ENCODE data around the gene GSN.

Gene GSN

GRCh38 chr9:121246821-121247561 is 21.0 kb upstream of the GSN start:
- DNase-seq = no peak

DNA sequence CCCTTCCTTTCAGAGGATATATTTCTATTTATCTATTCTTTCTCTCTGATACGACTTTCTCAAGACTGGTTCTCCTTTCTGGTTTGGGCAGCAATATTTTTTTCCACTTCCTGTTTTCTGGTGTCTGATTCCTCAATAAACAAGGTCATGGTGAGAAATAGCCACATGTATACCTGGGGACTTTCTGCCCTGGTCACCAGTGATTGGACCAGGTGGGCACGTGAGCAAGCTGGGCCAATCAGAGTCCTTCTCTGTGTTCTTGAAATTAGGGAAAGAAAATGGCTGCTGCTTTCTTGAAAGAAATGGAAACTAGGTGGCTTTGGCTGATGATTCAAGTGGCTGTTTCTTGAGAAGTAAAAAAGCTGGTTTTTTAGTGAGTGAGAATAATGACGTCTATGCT is 18.4 kb upstream of the GSN start:
- DNase-seq = no peak

DNA sequence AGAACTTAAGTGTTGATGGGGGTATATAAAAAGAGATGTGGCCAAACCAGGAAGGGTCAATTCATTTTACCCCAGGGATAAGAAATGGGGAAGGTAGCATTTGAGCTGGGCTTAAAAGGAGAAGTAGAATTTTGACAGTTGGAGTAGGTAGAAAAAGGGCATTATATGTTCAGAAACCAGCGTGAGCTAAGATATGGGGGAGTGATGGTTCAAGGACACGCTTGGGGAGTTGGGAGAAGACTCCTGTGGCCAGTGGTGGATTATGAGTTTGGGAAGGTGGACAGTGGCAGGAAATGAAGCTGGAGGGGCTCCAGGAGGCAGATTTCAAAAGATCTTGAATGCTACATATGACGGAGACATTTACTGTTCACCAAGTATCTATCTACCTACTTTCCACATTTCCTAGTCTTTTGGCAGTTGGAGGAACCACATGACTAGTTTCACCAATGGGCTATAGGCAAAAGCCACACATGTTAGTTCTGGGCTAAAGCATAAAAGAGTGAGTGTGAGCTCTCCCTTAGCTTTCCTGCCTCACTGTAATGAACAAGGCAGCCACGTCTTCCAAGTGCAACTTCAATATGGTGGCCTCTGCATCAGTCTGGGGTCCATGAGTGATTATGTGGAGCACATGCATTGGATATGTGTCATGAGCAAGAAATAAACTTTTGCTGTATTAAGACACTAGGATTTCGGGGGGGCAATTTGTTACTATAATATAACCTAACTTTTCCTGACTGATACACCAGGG is 15.7 kb upstream of the GSN start:
- DNase-seq = no peak

GRCh38 chr9:121253162-121253561 is 14.8 kb upstream of the GSN start:
- DNase-seq = no peak

DNA sequence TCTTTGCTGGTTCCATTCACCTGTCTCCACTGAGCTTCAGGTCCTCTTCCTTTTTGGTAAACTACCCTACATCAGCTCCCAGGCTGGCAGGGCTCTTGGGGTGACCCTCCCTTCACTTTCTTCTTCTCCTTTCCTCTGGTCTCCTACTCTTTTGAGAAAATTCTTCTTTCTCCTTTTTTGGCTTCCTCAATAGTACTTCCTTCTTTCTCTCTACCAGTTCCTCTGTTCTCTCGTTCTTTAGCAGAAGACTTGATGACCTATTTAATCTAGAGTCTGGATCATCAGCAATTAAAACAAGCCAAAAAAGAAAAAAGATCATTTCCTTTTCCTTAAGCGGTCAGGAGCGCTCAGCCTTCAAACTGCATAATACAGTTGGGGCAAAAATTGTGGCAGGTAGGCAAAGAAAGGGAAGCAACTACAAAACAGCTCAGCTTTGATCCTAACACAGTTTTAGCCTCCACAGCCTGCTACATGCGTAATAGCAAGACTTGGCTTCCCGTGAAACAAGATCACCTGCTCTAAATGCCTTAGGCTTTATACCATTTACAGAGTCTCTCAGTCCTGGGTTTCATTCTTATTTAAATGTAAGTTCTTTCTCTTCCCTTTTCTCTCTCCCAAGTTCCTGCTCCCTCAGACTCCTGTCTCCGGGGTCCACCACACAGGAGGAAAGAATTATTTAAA is 14.0 kb upstream of the GSN start:
- no peak for DNase-seq

DNA sequence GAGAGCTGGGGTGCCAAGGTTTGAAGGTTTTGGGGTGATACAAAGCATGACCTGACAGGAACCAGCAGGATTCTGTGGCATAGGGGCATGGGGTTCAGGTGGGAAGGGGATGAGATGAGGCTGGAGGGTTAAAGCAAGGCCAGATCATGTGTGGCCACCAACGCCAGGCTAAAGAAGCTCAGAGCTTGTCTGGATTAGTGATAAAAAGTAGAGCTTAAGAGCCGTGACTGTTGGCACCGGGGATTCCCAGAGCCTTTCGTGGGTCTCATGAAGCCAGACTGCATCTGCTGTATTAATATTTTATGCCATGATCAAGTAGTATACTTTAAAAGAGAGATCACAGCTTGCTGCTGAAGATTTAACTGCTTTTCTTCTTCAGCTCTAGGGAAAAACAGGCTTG is 8.5 kb upstream of the GSN start:
- DNase-seq = no peak

DNA sequence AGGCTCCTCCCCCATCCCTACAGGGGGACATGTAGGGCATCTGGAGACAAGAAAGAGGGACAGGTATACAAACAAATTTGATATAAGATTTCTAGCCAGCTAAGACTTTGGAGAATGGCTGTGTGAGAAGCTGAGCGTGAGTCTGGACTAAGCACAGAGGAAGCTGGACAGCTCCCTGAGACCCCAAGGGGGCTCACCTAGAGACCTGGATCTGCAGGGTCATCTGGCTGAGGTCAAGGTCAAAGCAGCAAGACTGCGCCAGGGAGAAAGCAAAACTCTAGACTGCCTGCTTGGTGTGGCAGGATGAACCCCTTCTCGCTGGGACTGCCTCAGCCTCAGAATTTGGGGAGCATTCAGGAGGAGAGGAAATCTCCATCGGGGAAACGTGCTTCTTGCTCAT is 8.0 kb upstream of the GSN start:
- no peak for DNase-seq

DNA sequence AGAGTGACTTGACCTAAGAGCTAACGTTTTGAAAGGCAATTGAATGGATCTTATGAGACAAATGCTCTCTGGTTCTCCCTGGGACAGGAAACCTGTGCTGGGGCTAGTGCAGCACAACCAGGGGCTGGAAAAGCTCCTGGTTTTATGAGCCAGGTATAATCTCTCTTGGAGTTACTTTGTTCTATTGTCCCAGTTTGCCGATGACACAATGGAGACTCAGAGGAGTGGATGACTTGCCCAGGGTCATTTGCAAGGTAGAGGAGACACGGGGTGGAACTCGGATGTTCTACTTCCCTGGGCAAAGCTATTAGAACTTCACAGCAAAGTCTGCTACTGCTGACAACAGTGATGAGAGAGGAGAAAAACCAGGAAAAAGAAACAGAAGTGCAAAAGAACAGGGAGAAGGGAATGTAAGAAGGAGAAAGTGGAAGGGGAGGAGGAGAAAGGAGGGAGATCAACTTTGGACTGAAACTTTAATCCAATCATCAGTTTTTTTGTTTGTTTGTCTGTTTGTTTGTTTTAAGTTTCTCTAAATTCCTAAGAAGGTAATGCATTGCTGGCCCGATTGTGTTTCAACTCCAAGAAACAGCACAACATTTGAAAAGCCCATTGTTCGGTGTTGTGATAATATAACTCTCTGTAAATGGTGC is 7.4 kb upstream of the GSN start:
- DNase-seq = no peak

DNA sequence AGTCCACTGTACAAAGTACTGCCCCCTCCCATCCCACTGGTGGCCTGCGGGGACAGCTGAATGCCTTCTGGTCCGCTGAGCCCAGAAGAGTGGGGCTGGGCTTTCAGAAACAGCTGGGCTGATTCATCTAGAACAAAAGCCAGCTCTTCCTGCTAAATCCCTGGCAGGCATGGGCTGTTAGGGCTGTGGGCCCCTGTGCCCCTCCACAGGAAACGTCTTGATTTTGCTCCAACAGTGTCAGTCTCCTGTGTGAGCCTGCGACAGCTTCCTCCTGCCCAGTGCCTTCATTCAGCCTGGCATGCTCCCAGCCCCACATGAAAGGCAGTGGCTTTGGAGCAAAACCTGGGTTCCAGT is 6.9 kb upstream of the GSN start:
- no peak for DNase-seq

DNA sequence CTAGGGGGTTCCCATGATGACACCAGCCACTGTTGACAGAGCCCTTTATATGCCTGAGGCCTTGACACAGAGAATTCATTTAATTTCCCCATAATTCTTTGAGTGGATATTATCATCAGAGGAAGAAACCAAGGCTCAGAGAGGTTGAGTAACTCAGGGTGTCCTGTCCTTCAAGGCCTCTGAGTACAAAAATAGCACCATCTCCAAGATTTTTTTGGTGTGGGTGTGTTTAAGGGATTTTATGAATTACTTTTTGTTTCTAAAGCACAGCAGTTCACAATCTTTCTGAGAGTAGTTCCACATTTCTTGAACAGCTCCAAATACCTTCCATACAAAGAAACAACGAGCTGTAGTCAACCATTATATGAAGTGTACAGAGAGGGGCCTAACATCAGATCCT is 6.2 kb upstream of the GSN start:
- no peak for DNase-seq

- no peak for DNase-seq
Observed at GRCh38 chr9:121262423-121262822, 5.5 kb upstream of the GSN start.

GRCh38 chr9:121262953-121263352 is 5.0 kb upstream of the GSN start:
- no peak for DNase-seq

DNA sequence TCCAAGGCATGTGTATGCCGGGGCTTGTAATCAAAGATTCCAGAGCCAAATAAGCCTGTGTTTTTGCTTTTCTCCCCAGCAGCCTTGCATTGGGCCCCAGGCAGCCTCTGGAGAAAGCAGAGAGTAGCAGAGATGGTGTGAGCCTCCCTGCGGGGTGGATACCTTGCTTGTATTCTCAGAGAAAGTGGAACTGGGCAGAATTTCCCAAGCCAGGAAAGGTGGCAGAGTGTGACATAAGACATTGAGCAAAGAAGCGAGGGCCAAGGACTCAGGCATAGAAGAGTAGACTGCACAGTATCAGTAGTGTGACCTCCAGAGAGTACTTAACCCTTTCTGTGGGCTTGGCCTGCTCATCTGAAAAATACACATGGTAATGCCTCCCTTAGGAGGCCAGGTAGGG is 1.6 kb upstream of the GSN start:
- no peak for DNase-seq

GRCh38 chr9:121266906-121267650 is 884 bp upstream of the GSN start:
- DNase-seq = no peak

DNA sequence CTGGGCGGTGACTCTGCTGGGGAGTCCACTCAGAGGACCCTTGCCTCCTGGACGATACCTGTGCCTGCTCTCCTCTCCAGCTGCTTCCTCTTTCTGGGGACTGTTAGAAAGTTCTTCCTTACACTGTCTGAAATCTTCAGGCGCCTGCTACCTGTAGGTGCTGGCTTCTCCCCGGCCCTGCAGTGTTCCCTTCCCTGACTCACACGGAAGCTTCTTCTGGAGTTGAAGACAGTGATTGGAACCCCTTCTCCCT is 562 bp downstream of the GSN start:
- DNase-seq = no peak

- DNase-seq = no peak
Observed at GRCh38 chr9:121268851-121269641, 1.1 kb downstream of the GSN start.

DNA sequence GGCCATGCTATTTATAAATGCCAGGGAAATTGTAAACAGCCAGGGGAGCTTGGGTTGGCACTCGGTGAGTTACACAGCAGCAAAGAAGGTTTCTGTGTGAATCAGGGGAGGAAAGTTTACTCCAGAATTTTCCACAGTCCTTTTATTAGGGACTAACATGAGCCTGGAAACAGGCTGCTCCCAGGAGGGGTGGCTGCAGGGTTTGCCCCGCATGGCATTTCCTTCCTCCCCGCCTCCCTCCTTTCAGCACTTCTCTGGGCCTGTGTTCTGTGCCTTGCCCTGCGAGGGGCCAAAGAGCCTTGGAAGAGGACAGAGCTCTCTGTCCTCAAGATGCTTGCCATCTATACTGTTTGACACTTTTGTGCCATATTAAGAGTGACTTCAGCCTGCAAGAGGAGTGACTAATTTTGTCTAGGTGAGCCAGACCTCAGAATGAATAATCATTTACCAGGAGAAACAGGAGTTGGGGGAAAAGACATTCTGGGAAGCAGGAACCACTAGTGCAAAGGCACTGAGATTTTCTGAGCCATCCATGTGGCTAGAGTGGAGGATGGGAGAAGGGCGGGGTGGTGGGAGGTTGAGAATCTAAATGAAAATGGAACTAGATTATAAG is 1.8 kb downstream of the GSN start:
- DNase-seq = no peak

- DNase-seq = no peak
Observed at GRCh38 chr9:121271368-121272341, 3.7 kb downstream of the GSN start.

DNA sequence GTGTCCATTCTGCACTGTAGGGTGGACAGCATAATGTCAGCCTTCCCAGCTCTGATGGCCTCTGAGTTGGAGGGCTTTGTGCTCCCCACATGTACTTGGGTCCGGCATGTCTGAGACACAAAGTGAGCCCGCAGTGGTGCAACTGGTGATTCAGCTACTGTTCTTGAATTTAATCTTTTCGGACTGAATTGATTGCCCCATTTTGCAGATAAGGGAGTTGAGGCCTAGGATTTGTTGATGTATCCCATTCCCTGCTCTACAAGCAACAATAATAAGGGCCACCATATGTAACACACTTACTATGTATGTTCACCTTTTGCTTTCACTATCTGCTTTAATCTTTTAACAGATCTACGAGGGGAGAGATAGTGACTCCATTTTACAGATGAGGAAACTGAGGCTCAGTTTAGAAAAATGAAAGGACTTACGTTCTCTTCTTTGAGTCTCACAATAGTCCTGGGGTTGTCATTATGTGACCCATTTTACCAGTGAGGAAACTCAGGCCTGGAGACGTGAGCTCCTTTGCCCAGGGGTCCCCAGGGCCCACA is 4.5 kb downstream of the GSN start:
- no peak for DNase-seq

GRCh38 chr9:121273064-121273775 is 5.3 kb downstream of the GSN start:
- DNase-seq = no peak

Data from stimulated activated CD4-positive, alpha-beta T cell treated with anti-CD3 and anti-CD28 coated beads, Interleukin-12 subunit alpha, Interleukin-12 subunit beta, amount 100 ng/mL, for 4 hours (primary cell).